ENCODE data around the gene INPP4B.

INPP4B gene

DNA sequence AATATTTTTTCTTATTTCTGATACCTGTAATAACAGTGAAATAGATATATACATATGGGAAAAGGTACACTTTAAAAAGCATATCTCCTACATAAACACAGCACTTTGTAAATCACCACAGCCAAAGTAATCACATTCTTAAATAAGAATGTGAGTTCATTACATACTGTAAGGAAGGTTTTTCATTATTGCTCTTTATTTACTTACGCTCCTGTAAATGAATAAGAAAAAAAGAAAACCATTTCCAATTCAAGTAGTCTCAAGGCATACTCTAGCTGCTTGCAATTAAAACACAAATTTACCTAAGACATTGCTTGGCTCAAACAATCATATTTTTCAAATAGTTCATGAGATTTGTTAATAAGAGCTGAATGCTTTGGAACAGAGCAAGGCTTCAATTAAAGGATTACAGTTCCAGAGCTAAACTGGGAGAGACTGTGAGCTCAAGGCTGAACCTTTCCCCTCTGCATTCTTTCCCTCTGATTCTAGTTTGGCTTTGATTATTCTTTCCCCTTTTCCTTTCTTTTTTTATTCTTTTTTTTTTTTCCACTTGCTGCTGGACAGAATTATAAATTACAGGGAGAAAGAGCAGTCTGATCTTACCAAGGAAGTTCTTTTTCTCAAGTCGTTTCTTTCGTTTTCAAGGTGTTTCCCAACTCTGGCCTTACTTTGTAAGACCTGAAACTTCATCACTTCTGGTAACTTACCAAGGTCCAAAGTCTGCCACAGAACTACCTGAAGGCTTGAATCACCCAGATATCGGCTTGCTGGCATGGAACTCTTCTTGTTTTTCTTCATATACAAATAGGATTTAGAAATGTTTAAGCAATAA is 278.3 kb downstream of the INPP4B start:
- no peak for DNase-seq

DNA sequence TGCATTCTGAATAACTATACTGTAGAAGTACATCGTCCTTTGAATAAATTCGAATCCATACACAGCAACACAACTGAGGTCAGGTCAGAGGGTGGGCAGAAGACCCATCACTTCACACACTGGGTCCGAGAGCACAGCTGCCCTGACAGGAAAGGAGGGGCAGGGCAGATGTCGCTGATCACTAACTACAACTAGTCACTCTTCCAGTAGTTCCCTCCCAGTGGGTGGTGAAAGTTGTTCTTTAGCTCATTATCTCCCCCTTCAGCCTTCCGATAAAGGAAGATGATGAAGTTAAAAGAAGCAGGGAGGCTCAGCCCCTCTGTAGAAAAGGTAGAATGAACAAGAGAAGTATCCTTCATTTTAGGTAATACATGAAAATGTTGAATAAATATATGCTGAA is 278.9 kb downstream of the INPP4B start:
- DNase-seq, result peak; percentile 31

DNA sequence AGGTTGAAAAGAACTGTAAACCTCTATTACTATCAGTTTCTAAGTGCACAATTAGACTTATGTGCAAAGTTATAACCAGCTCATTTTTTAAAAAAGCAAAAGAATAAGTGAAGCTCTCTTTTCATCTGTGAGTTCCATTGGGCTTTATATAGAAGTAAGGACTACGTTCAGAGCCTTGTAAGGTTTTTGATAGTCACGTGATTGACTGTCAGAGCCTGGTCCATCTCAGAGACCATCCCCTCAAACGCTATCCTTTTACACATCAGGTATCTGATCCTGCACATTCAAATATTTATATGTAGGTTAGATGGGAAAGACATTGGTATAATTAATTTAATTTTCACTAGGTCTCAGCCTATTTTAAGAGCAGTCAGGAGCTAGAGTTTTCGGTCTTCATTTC is 279.3 kb downstream of the INPP4B start:
- DNase-seq, result no peak

DNA sequence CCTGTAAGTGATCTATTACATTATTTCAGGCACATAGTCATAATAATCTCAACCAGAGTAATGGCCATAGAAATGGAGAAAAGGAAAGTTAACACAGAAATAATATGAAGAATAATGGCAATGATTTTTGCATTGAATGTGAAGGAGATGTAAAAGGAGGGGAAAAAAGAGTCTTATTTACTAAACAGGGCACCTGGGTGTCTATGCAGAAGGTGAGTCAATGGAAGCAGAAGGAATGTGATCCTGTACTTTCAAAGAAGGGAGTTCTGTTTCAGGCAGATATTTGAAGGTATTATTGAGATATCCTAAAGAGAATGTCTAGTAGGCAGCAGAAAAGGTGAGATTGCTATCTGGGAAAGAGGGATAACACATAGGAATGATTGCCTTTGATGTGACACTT is 279.9 kb downstream of the INPP4B start:
- no peak for DNase-seq

DNA sequence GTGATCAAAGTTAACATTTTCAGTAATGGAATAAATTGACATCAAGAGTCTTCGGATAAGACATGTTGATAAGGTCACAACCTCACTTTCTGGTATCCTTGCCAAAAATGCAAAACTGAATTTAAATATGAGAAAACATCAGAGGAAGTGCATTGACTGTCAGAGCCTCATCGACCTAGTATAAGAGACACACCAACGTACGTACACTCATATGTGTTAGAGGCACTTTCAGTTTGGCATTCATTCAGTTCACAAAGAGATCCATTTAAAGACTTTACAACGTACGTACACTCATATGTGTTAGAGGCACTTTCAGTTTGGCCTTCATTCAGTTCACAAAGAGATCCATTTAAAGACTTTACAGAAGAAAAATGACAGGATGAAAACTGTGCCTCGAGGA is 280.3 kb downstream of the INPP4B start:
- no peak for DNase-seq

DNA sequence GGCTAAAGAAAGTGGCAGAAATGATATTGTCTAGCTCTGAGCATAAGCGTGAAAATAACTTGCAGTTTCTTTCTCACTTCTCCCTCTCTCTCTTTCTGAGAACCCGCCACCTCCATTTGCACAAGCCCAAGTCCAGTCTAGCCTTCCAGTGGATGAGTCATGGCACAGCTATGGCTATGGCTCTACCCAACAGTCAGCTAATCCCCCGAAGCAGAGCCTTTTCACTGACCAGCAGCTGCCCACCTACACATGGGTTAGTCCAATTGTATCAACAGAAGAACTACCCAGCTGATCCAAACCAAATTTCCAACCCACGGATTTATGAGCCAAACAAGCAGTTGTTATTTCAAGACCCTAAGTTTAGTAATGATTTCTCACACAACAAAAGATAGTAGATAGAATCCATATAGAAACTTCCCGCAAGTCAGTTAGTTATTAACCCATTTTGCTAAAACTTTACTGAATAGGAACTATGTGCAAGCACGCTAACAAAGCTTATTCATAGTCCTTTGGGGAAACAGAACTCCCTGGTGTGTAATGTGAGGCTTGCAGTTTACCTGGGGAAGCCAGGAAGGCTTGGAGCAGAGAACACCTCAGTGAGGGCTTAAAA is 282.3 kb downstream of the INPP4B start:
- DNase-seq, result no peak

DNA sequence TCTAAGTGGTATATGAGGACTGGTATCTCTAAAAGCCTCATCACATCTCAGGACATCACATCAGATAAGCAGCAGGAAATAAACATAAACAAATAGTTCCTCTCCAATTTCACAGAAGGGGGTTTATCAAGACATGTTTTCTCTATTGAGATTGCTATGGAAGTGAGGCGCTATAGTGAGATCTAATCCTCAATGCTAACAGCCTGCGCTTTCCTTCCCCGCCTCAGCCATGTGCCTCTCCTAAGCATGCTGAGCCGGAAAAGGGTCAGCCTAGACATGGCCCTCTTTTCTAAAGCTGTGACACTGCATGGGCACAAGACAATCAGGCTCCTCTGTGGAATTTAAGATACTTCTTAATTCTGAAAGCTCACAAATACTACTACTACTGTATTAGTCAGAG is 286.1 kb downstream of the INPP4B start:
- DNase-seq, result no peak

DNA sequence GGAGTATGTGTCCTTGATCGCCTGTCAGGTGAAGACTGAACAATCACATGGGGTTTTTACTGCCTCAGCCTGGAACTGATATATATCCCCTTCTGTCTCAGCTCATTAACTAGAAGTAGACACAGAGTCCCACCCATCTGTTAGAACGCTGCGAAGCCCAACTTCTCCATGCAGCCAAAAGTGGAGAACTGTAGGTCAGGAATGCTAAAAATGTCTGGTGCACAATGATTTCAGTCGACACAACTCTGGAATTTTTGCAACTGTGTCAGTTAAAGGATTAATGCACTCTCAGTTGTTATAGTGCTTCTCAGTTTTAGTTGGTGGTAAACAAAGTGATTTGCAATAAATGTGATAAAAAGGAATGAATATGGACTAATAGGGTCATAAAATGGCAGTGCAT is 287.2 kb downstream of the INPP4B start:
- no peak for DNase-seq

DNA sequence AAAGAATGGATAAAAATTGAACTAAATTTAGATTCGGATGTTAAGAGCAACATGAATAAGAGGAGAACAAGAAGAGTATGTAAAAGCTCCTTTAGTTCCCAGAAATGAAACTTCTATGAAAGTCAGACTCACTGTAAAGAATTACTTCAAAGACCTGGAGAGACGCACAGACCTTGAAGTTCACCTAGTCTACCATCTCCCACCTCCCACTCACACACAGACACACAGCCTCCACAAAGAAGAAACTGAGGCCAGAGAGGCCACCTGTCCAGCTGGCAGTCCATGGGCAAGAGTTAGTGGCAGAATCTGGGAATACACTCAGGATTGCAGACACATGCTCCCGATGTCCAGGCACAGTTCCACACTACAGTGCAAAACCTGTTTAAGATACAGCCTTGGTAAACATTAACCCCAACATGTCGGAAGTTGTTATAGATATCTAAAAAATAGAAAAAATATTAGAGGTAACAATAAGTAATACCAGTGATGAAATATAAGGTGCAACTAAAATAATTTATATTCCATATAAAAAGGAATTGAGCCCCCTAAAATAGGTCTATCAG is 288.8 kb downstream of the INPP4B start:
- no peak for DNase-seq

DNA sequence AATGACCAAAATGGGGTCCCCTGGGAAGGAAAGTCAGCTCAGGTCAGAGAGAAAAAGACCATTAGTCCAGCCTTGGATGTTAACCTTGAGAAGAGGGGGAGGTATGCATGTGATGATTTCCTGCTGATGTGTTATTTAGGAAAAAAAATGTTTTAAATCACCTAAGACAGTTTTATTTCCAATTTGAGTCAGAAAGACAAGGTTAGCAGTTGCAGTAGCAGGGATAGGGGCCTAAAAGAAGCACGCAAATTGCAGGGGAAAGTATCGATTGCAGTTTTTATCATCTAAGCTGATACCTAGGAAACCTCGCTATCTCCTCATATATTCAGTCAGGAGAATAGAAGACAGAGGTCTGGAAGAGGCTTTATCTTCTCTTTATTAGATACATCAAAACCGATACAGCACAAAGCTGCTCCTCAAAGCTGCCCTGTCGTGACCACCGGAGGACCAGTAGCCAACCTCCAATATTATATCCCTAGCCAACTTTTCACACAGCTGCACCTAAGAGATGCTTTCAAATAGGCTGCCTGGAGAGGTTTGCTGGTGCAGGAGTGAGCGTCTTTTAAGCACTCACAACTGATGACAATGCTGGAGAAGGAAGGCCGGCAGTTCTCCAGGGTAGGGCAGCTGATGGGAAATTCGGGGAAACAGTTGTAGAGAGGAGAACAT is 289.4 kb downstream of the INPP4B start:
- DNase-seq, result no peak

DNA sequence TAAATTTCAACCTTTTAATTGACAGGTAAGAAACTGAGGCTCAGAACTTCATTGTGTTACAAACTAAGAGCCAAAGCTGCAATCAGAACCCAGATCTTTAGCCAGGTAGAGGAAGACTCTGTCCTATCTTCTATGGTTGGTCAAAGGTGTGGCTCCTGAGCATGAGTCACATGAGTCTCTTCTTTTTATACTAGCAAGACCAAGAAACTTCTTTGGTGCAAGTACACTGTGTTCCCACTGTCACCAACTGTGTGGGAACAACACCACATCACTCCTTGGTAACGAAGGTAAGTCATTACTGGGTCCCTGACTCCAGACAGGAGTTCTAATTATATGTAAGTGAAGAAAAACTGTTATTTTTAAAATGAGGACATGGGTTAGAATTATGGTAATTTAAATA is 290.1 kb downstream of the INPP4B start:
- DNase-seq, result no peak

DNA sequence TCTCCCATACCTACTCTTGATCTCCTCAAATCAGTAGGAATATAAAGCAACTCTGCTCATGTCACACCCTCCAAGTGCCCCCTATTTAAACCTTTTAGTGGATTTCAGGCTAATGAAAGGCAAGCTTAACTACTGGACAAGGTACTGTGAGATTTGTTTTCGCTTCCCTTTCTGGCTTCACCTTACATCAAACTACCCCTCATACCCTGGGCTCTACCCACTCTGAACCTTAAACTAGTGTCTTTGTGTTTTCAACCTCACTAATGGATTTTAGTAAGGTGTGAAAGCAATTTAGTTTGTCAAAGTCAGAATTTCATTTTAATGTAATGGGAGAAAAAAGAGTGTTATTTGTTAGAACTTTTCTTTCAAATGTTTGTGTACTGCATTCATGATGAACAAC is 291.7 kb downstream of the INPP4B start:
- DNase-seq, result no peak

DNA sequence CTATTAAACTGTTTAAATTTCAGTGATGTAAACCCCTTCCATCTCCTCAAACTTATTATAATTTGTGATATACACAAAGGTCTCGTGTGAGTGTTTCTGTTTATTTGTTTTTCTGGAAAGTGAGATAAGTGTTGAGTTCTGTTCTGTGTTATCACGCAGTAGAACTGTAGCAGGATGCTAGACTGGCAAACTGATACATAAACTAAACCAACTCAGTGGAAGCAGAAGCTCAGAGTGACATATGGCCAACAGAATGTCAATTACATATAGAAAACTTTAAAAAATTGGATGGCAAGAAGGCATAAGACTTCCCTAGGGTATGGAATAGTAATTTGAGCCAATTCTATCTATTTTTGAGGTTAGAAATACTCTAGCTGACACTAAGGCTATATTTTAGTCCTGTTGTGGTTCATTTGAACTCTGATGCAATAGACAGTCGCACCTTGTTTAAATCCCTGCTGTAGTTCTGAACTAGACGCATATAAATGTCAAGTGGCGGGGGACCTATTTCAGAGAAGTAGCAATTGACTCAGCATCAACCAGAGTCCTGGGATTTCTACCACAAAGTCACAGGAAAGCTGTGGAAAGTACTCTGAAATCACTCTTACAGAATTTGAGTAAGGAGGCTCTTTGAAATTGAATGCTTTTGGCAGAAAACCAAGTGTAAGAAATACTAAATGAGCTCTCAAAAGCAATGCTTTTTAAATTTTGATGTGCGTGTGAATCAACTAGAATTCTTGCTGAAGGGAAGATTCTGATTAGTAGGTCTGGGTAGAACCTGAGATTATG is 294.4 kb downstream of the INPP4B start:
- DNase-seq, result no peak

DNA sequence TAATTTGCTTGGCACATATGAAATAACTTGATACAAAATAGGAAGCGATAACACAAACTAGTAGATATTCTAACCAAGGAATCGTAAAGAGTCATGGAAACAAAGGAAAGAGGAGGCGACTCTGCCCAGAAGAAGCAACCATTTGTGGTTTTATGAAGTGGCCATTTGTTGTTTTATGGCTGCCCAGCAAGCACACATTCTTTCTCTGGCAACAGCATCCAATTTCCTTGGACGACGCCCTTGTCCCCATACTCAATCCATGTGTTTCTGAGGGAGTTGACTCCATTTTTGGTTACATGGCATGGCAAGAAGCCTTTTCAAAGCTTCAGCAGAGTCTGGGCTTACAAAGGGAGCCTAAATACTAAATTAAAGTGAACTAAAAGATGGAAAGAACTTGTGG is 295.1 kb downstream of the INPP4B start:
- no peak for DNase-seq

DNA sequence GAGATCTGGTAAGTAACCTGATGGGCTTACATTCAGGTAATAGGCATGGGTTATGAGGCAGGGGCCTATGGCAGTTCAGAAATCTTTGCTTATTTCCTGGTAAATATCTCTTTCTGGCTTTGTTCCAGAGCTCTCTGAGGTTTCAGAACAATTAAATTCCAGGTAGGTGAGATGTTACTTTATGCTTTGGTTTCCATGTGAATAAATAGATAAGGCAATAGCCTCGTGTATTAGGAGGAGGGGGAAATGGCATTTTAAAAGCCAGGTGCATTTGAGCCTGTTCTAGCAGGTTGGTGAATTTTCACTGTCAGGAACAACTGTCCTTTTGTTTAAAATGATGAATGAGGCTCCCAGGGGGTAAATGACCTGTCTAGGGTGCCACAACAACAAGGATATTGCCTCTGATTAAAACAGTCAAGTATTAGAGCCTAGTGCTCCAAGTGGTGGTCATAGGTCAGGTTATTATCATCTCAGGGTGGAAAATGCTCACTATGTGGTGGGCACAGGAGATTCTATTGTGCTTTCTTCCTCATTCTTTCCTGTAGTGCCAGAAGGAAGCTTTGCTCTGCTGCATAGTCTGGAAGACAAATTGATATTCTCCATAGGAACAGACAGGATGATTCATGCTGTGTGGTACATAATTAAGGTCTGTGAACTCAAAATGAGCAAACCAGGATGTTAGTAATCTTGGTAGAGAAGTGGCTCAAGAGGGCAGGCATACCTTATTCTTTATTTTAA is 296.2 kb downstream of the INPP4B start:
- DNase-seq, result no peak

DNA sequence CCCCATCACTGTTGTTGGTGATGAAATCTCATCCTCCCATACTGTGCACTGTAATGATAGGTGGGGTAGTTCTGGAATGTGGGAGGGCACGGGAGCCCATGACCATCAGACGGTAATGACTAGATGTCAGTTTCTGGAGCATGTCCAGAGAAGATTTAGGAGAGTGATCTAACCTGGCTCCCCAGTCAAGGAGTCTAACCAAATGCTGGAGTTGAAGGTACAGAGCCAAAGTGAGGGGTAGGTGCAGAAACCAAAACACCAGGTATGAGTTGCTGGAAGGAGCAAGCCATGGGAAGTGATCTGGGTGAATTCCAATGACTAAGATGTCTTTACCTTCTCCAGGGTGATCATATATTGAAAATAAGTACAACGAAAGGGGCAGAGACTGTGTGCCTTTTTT is 296.9 kb downstream of the INPP4B start:
- DNase-seq, result no peak

DNA sequence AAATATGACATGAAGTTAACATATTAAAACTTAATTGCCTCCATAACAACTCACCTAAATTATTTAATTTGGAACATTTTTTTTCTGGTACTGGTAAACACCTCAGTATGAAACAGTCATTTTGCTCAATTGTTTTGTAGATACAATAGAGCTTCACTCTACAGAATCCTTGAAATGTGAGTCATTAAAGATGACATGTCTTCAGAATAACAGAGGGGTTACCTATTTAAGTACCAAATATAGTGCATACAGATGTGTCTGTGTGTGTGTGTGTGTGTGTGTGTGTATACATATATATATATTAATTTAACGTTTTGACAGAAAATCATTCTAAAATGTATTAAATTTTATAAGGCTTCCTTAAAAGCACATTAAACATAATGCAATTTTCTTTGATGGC is 297.6 kb downstream of the INPP4B start:
- no peak for DNase-seq

DNA sequence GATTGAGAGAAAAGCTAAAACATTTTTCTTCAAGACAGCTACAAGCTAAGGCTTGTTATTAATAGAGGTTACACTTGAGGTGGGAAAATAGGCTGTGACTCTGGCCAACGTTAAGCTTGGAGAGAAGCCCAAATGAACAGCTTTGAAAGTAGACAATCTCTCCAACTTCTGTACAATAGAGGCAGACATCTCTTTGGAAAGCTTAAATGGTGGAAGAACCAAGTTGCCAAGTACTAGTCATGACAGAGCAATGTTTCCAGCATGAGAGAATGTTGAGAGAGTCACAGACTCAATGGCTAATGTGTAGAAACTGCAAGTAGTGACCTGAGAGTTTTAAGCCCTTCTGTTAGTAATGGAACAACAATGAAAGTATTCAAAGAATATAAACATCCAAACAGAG is 298.1 kb downstream of the INPP4B start:
- no peak for DNase-seq

DNA sequence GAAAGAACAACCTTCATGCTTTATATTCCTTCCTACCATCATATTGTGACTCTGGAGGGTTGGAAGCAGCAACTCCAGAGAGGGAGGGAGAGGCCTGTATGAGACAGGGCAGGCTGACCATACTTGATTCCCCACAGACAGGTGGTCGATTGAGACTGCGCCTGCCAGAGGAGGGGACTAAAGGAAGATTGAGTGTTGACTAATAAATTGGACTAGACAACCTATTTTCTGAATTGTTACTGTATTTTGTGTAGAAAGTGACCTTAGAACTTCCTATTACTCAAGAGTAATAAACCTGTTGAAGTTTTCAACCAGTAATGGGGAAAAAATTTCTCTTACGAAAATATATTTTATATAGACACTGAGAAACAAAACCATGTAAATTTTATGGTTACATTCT is 301.5 kb downstream of the INPP4B start:
- DNase-seq, result no peak

DNA sequence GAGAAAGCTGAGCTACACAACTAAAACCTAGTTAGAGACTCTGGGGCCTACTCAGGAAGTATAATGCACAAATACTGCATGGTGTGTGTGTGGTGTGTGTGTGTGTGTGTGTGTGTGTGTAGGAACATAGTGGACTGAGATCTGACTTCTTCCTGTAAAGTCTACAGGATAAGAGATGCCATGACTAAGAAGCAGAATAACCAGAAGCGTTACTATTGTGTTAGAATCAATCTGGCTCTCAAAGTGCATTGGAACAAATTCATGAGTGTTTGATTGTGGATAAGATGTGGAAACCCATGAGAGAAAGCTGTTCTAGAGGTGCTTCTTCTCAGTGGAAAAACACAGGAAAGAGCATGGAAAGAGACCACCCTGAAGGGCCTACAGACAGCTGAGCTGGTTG is 302.1 kb downstream of the INPP4B start:
- no peak for DNase-seq

DNA sequence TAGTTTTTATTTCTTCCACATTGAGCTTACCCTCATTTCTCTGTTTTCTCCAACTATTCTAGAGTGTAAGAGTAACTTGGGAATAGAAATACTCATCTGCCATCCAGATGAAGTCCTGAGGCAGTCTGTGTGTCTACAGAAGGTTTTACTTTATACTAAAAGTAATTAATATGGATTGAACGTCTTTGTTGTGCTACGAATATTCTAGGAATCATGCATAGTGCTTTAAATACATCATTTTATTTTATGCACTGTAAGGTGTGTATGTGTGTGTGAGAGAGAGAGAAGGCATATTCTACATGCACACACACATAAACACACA is 305.7 kb downstream of the INPP4B start:
- DNase-seq, result no peak

DNA sequence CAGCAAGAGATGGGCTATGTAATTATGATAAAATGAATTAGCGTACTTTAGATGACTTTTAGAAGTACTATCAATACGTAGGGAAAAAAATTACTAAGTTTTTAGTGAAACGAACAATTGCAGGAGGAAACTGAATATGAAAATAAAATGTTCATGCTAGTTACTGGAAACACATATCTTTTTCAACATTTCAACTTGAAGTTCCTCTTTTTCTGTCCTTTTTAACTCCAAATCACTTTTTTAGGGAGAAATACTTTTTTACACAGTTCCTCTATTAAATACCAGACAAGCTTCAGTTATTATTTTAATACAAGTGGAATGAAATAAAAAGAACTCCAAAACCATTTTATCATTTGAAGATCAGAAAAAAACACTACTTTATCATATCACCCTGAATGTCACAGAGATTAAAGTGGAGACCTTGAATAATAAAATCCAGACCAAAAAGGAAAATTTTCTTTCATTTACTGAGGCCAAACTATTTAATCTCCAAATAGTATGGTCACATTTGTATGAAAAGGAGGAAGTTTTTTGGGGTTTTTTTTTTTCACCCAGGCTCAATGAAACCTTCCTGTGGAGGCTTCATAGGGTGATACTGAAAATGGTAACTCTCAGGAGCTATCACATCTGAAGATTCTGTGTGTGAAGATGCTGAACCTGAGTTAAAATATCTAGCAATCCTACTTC is 306.2 kb downstream of the INPP4B start:
- no peak for DNase-seq
